ENCODE measurements around the gene GCM1.

GCM1 gene

DNA sequence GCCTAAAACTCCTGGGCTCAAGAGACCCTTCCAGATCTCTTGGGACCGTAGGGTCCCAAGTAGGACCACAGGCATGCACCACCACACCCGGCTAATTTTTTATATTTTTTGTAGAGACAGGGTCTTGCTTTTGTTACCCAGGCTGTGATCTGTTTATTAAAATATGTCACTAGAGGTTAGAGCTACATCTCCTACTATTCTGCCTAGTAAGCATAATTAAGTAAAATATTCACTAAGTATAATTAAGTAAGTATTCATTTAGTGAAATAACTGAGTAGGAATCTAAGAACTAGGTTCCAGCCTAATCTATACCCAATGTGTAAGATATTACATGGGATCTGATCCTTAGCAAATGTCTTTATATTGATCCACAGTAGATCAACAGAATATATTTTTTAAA lies 40.2 kb upstream of the GCM1 start:
- TF ChIP-seq, protein P1, sequence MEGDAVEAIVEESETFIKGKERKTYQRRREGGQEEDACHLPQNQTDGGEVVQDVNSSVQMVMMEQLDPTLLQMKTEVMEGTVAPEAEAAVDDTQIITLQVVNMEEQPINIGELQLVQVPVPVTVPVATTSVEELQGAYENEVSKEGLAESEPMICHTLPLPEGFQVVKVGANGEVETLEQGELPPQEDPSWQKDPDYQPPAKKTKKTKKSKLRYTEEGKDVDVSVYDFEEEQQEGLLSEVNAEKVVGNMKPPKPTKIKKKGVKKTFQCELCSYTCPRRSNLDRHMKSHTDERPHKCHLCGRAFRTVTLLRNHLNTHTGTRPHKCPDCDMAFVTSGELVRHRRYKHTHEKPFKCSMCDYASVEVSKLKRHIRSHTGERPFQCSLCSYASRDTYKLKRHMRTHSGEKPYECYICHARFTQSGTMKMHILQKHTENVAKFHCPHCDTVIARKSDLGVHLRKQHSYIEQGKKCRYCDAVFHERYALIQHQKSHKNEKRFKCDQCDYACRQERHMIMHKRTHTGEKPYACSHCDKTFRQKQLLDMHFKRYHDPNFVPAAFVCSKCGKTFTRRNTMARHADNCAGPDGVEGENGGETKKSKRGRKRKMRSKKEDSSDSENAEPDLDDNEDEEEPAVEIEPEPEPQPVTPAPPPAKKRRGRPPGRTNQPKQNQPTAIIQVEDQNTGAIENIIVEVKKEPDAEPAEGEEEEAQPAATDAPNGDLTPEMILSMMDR (IDR thresholded peaks at IDR 0.05), result no peak
- peak overlapping the region; percentile 76 for H2AFZ ChIP-seq
- H3K4me2 ChIP-seq (ENCODE audit: low read length), result no peak overlapping the region
- H3K4me1 ChIP-seq, result peaks cover 7% of the 10 kb centered on the region
- H3K36me3 ChIP-seq (ENCODE audit: control insufficient read depth, insufficient read depth, low read length), result no peaks in the 10 kb centered on the region
- H3K27ac ChIP-seq, result no peak overlapping the region
- H3K27me3 ChIP-seq (ENCODE audit: control insufficient read depth, insufficient read depth, low read length), result no peaks in the 10 kb centered on the region
- no peaks in the 10 kb centered on the region for H3K9me3 ChIP-seq (ENCODE audit: control insufficient read depth, low read length)
- no peak overlapping the region for H3K9ac ChIP-seq
- H3K79me2 ChIP-seq, result no peaks in the 10 kb centered on the region
- no peak overlapping the region for H3K4me3 ChIP-seq (ENCODE audit: low read depth, low read length)

GRCh38 chr6:53180678-53181077 lies 32.0 kb upstream of the GCM1 start:
- Histone ChIP-seq H2AFZ (no peak overlapping the region), H3K4me3 (ENCODE audit: low read depth, low read length) (no peak overlapping the region), H3K4me2 (ENCODE audit: low read length) (no peak overlapping the region), H3K27ac (no peak overlapping the region), H3K9me3 (ENCODE audit: control insufficient read depth, low read length) (no peaks in the 10 kb centered on the region), H3K9ac (no peak overlapping the region), H3K36me3 (ENCODE audit: control insufficient read depth, insufficient read depth, low read length) (no peaks in the 10 kb centered on the region), H3K4me1 (no peaks in the 10 kb centered on the region), H3K27me3 (ENCODE audit: control insufficient read depth, insufficient read depth, low read length) (no peaks in the 10 kb centered on the region), H3K79me2 (no peaks in the 10 kb centered on the region)
- TF ChIP-seq, protein P1 (IDR thresholded peaks at IDR 0.05), result no peak

- TF ChIP-seq, protein P1 (IDR thresholded peaks at IDR 0.05), result no peak
- no peaks in the 10 kb centered on the region for H3K79me2 ChIP-seq
- H3K36me3 ChIP-seq (ENCODE audit: control insufficient read depth, insufficient read depth, low read length), result no peaks in the 10 kb centered on the region
- no peaks in the 10 kb centered on the region for H3K4me1 ChIP-seq
- no peak overlapping the region for H3K9ac ChIP-seq
- no peak overlapping the region for H3K4me3 ChIP-seq (ENCODE audit: low read depth, low read length)
- no peaks in the 10 kb centered on the region for H3K27me3 ChIP-seq (ENCODE audit: control insufficient read depth, insufficient read depth, low read length)
- H3K9me3 ChIP-seq (ENCODE audit: control insufficient read depth, low read length), result no peaks in the 10 kb centered on the region
- no peak overlapping the region for H3K27ac ChIP-seq
- H3K4me2 ChIP-seq (ENCODE audit: low read length), result no peak overlapping the region
- H2AFZ ChIP-seq, result no peak overlapping the region
Observed at GRCh38 chr6:53179961-53180651, 31.5 kb upstream of the GCM1 start.

- TF ChIP-seq, protein P1 (IDR thresholded peaks at IDR 0.05), result no peak
- H3K9me3 ChIP-seq (ENCODE audit: control insufficient read depth, low read length), result no peaks in the 10 kb centered on the region
Observed at GRCh38 chr6:53178837-53179432, 30.3 kb upstream of the GCM1 start.

GRCh38 chr6:53175027-53175426 lies 26.4 kb upstream of the GCM1 start:
- Histone ChIP-seq H3K4me1 (peaks cover 2% of the 10 kb centered on the region), H3K9me3 (ENCODE audit: control insufficient read depth, low read length) (no peaks in the 10 kb centered on the region), H3K79me2 (no peaks in the 10 kb centered on the region), H3K4me3 (ENCODE audit: low read depth, low read length) (no peak overlapping the region), H3K4me2 (ENCODE audit: low read length) (no peak overlapping the region), H2AFZ (peak overlapping the region; percentile 12), H3K27ac (no peak overlapping the region), H3K36me3 (ENCODE audit: control insufficient read depth, insufficient read depth, low read length) (no peaks in the 10 kb centered on the region), H3K9ac (no peak overlapping the region), H3K27me3 (ENCODE audit: control insufficient read depth, insufficient read depth, low read length) (no peaks in the 10 kb centered on the region)
- TF ChIP-seq, protein P1 (IDR thresholded peaks at IDR 0.05), result no peak

More at GRCh38 chr6:53178837-53179432, 30.3 kb upstream of the GCM1 start:
- H2AFZ ChIP-seq, result no peak overlapping the region
- no peaks in the 10 kb centered on the region for H3K79me2 ChIP-seq
- H3K9ac ChIP-seq, result no peak overlapping the region
- no peaks in the 10 kb centered on the region for H3K4me1 ChIP-seq
- no peak overlapping the region for H3K27ac ChIP-seq
- H3K4me2 ChIP-seq (ENCODE audit: low read length), result no peak overlapping the region
- no peak overlapping the region for H3K4me3 ChIP-seq (ENCODE audit: low read depth, low read length)
- no peaks in the 10 kb centered on the region for H3K27me3 ChIP-seq (ENCODE audit: control insufficient read depth, insufficient read depth, low read length)
- no peaks in the 10 kb centered on the region for H3K36me3 ChIP-seq (ENCODE audit: control insufficient read depth, insufficient read depth, low read length)

Measured in parathyroid adenoma (tissue), 2 donors.